MM.1S (cell line): ENCODE data around the gene MVK.
"Not testable (repeated sequence)": the region's sequence is repeated elsewhere in the genome, so short reads cannot be mapped to it uniquely, and the experiment has no call there.

ENCODE experiments used
- DNase-seq: peaks from one replicate; pipeline ENCODE4 v3.0.0-alpha.2; 2015
- H2AFZ ChIP-seq: fragments of 300-600 bp; sonication (generic); 2 replicates; pipeline ENCODE4 v1.6.0; 2016; ENCODE audit warnings: antibody characterized with exemption, low read length
- H3F3A ChIP-seq: fragments of 300-600 bp; sonication (generic); 2 replicates; pipeline ENCODE4 v1.6.1; 2016; ENCODE audit warnings: mild to moderate bottlenecking, antibody characterized with exemption, low read length, moderate library complexity, mixed read lengths; ENCODE audit not compliant: insufficient read depth
- H3K27ac ChIP-seq: fragments of 300-600 bp; sonication (generic); 2 replicates; pipeline ENCODE4 v1.5.1; 2016; ENCODE audit warnings: mild to moderate bottlenecking, low read length
- H3K27me3 ChIP-seq: fragments of 300-600 bp; sonication (generic); replicated peaks from 2 replicates; pipeline ENCODE4 v1.6.0; 2016; ENCODE audit warnings: low read length; ENCODE audit not compliant: insufficient read depth
- H3K36me3 ChIP-seq: fragments of 300-600 bp; sonication (generic); replicated peaks from 2 replicates; pipeline ENCODE4 v1.6.1; 2016; ENCODE audit warnings: mild to moderate bottlenecking, low read length, mixed read lengths; ENCODE audit not compliant: insufficient read depth
- H3K4me1 ChIP-seq: fragments of 300-600 bp; sonication (generic); 2 replicates; pipeline ENCODE4 v1.6.1; 2016; ENCODE audit warnings: low read length, mixed read lengths
- H3K4me2 ChIP-seq: fragments of 300-600 bp; sonication (generic); 2 replicates; pipeline ENCODE4 v1.6.0; 2016; ENCODE audit warnings: low read depth, low read length
- H3K4me3 ChIP-seq: fragments of 300-600 bp; sonication (generic); 2 replicates; pipeline ENCODE4 v1.5.1; 2016; ENCODE audit warnings: low read length, mixed read lengths
- H3K79me2 ChIP-seq: fragments of 300-600 bp; sonication (generic); 2 replicates; pipeline ENCODE4 v1.6.1; 2016; ENCODE audit warnings: mixed run types, low read length, mixed read lengths
- H3K9ac ChIP-seq: fragments of 300-600 bp; sonication (generic); 2 replicates; pipeline ENCODE4 v1.6.1; 2016; ENCODE audit warnings: low read length, mixed read lengths
- H3K9me2 ChIP-seq: fragments of 300-600 bp; sonication (generic); replicated peaks from 2 replicates; pipeline ENCODE4 v1.6.1; 2016; ENCODE audit warnings: mild to moderate bottlenecking, low read length, mixed read lengths; ENCODE audit not compliant: insufficient read depth
- H3K9me3 ChIP-seq: fragments of 300-600 bp; sonication (generic); replicated peaks from 2 replicates; pipeline ENCODE4 v1.6.1; 2016; ENCODE audit warnings: mild to moderate bottlenecking, low read length, mixed read lengths; ENCODE audit not compliant: insufficient read depth
- H4K20me1 ChIP-seq: fragments of 300-600 bp; sonication (generic); 2 replicates; pipeline ENCODE4 v1.6.1; 2016; ENCODE audit warnings: mild to moderate bottlenecking, low read length, moderate library complexity, mixed read lengths; ENCODE audit not compliant: insufficient read depth
- CTCF ChIP-seq: fragments of 300-600 bp; sonication (generic); IDR thresholded peaks from 2 replicates; pipeline ENCODE4 v1.5.1; 2016; ENCODE audit warnings: antibody characterized with exemption, low read length, mixed read lengths
- EZH2 ChIP-seq: fragments of 300-600 bp; sonication (generic); optimal IDR thresholded peaks from 2 replicates; pipeline ENCODE3; 2017; ENCODE audit warnings: low read depth, mild to moderate bottlenecking, antibody characterized with exemption, low read length, mixed read lengths
- EZH2phosphoT487 ChIP-seq: fragments of 300-600 bp; sonication (generic); IDR thresholded peaks from 2 replicates; pipeline ENCODE4 v1.6.1; 2018; ENCODE audit warnings: antibody characterized with exemption, low read length

The MVK gene

GRCh38 chr12:109600481-109600880, 26.9 kb downstream of the MVK start:
- no peak overlapping the region for H3K9ac ChIP-seq
- H3F3A ChIP-seq, result no peaks in the 10 kb centered on the region
- H3K4me3 ChIP-seq, result no peak overlapping the region
- DNase-seq, result no peak
- H3K4me2 ChIP-seq, result no peak overlapping the region
- no peaks in the 10 kb centered on the region for H3K36me3 ChIP-seq
- H3K79me2 ChIP-seq, result no peaks in the 10 kb centered on the region
- H3K9me3 ChIP-seq, result no peaks in the 10 kb centered on the region
- no peaks in the 10 kb centered on the region for H3K9me2 ChIP-seq
- no peaks in the 10 kb centered on the region for H3K27me3 ChIP-seq
- no peaks in the 10 kb centered on the region for H4K20me1 ChIP-seq
- no peaks in the 10 kb centered on the region for H3K4me1 ChIP-seq
- no peak overlapping the region for H3K27ac ChIP-seq
- TF ChIP-seq CTCF (no peak), EZH2 (no peak), EZH2phosphoT487 (no peak)
- no peak overlapping the region for H2AFZ ChIP-seq

GRCh38 chr12:109600995-109601394, 27.4 kb downstream of the MVK start:
- DNase-seq, result no peak
- Histone ChIP-seq H4K20me1 (no peaks in the 10 kb centered on the region), H3K4me1 (no peaks in the 10 kb centered on the region), H3K4me3 (no peak overlapping the region), H3K9me3 (no peaks in the 10 kb centered on the region), H3K4me2 (no peak overlapping the region), H2AFZ (no peak overlapping the region), H3F3A (no peaks in the 10 kb centered on the region), H3K79me2 (no peaks in the 10 kb centered on the region), H3K9me2 (no peaks in the 10 kb centered on the region), H3K36me3 (no peaks in the 10 kb centered on the region), H3K27ac (no peak overlapping the region), H3K27me3 (no peaks in the 10 kb centered on the region), H3K9ac (no peak overlapping the region)
- no peak for TF ChIP-seq EZH2phosphoT487
- TF ChIP-seq CTCF, result no peak
- no peak for TF ChIP-seq EZH2

DNA sequence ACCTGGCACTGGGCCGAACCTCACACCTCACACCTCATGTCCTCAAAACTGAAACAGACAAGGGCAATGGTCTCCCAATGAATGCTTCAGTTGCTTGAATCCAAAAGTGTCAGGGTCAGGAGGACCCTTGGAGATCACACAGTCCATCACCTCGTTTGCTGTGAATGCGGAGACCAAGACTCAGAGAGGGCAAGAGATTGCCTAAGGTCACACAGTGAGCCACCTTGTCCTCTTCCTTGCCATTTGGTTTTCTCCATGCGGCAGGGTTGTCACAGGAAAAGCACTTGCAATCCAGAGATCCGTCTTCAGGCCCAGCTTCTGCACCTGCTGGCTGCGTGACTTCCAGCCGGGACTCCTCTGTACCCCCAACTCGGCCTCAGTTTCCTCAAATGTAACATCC, 28.0 kb downstream of the MVK start:
- Histone ChIP-seq H4K20me1 (no peaks in the 10 kb centered on the region), H3K9me2 (no peaks in the 10 kb centered on the region), H3K4me3 (no peak overlapping the region), H3K79me2 (no peaks in the 10 kb centered on the region), H2AFZ (no peak overlapping the region), H3K27ac (no peak overlapping the region), H3K9ac (no peak overlapping the region), H3F3A (no peaks in the 10 kb centered on the region), H3K4me1 (no peaks in the 10 kb centered on the region), H3K27me3 (no peaks in the 10 kb centered on the region), H3K9me3 (no peaks in the 10 kb centered on the region), H3K36me3 (no peaks in the 10 kb centered on the region), H3K4me2 (no peak overlapping the region)
- DNase-seq, result no peak
- no peak for TF ChIP-seq EZH2
- TF ChIP-seq CTCF, result no peak
- TF ChIP-seq EZH2phosphoT487, result no peak

GRCh38 chr12:109602132-109602531, 28.5 kb downstream of the MVK start:
- H3K27me3 ChIP-seq, H3K79me2 ChIP-seq, H3K9me3 ChIP-seq, H3K9ac ChIP-seq, H3F3A ChIP-seq, H3K4me2 ChIP-seq, H4K20me1 ChIP-seq, DNase-seq, H2AFZ ChIP-seq, H3K27ac ChIP-seq, H3K36me3 ChIP-seq, H3K9me2 ChIP-seq, H3K4me1 ChIP-seq, H3K4me3 ChIP-seq: not testable (repeated sequence)
